Measurements from ENCODE around the gene ARSB.
A peak's percentile ranks its signal among the peaks of the same experiment; 100 is the strongest.
"Not testable (repeated sequence)": the region's sequence is repeated elsewhere in the genome, so short reads cannot be mapped to it uniquely, and the experiment has no call there.

The ARSB gene

DNA sequence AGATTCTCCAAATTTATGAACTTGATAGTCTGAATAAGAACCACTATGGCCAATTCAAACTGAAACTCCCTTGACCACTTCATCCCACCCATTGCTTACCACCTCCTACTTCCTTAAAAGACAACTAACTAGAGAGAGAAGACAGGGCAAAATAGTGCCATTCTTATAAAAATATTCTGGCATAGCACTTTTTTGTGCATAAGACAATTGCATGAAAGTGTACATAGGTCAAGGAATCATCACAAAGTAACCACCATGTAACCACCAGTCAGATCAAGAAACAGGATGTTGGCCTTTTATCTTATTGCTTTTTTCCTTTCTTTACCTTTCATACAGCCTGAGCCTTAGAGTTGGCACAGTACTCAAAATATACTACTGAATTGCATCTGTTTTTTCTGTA is 8.1 kb upstream of the ARSB start:
- DNase-seq, result no peak

DNA sequence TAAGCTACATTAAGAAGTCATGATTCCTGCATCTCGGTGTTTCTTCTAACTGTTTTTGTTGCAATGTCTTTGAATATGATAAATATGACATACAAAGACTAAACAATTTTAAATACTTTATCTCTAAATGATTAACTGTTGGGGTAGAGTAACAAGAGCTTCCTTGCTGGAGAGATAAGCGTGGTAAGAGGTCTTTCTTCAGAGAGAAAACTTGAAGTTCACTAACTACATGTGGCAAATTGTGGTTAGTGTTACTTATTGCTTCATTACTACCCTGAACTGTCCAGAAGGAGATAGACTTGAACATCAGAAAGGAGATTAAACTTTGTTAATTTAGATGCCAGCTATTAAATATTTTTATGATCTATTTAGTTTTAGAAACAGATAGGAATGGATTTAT is 7.0 kb upstream of the ARSB start:
- DNase-seq, result no peak

GRCh38 chr5:78989080-78989479 is 4.0 kb upstream of the ARSB start:
- no peak for DNase-seq

- DNase-seq, result peak; percentile 45
Measured at GRCh38 chr5:78985725-78986223, 664 bp upstream of the ARSB start.

GRCh38 chr5:78984439-78985115 is 533 bp downstream of the ARSB start:
- DNase-seq, result peak; percentile 78

DNA sequence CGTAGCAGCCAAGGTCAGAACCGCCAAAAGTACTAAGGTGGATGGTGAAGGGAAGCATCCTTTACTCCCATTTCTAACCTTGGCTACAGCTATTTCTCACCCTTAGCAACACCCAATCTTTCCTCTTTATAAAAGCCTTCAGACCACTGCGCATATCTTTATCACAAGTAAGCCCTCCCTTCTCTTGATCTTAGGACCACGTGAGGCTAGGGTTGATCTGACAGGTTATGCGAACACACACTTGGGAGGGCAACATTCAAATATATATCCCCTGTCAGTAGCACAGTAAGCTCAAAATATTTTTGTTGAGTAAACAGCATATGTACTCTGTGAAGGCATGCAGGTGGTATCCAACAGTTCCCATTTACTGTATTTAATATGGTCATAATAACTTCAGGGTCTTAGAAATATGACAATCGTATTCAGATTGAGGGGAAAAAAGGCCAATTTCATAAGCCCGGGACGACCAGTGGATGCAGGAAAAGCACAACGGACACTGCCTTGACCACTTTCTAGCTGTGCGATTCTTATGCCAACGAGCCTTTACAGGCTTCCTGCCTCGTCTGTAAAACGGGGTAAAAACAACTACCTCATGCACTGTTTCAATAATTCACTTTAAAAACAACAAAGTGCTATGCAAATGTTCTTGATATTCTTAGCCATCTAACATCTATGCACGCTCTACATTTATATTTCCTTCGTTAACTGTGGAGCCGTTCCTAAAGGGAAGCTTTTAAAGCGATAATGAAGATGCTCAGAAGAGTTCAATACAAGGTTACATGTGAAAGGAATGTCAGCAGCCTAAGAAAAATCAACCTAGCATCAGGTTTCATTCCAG is 1.3 kb downstream of the ARSB start:
- no peak for DNase-seq

DNA sequence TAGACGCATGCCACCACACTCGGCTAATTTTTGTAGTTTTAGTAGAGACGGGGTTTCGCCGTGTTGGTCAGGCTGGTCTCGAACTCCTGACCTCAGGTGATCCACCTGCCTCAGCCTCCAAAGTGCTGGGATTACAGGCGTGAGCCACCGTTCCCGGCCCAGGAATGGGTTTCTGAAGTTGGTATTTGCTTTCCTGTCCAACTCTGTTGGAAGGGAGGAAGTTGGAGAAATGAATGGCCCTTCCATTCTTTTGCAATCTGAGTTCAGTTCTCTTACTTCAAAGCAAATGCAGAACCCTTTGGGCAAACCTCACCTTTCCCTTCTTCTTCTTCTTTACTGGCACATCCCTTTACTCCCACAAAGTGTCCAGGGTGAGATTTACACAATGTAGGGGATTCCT is 1.9 kb downstream of the ARSB start:
- not testable (repeated sequence) for DNase-seq

GRCh38 chr5:78979909-78980308 is 5.2 kb downstream of the ARSB start:
- no peak for DNase-seq

GRCh38 chr5:78979117-78979742 is 5.9 kb downstream of the ARSB start:
- DNase-seq, result no peak

GRCh38 chr5:78975035-78975434 is 10.1 kb downstream of the ARSB start:
- DNase-seq, result no peak

DNA sequence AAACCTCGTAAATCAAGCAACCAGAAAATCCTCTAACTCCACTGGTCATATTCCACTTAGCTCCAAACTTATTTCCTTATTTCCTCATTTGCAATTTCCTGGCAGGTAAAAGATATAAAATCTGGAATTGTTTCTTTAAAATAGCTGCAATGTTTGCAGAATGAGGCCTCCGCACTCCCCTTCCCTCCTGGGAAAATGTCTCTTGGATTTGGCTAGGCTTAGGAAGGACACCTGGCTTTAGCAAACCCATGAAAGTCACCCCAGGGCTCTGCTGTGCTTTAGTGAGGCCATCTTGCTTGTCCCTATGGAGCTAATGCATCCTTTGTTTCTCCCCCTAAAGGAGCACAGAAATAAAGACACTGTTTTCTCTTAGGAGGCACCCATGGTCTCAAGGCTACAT is 10.5 kb downstream of the ARSB start:
- DNase-seq, result no peak

- DNase-seq, result no peak
Measured at GRCh38 chr5:78974011-78974410, 11.1 kb downstream of the ARSB start.

- DNase-seq, result no peak
Measured at GRCh38 chr5:78972654-78973428, 12.3 kb downstream of the ARSB start.

DNA sequence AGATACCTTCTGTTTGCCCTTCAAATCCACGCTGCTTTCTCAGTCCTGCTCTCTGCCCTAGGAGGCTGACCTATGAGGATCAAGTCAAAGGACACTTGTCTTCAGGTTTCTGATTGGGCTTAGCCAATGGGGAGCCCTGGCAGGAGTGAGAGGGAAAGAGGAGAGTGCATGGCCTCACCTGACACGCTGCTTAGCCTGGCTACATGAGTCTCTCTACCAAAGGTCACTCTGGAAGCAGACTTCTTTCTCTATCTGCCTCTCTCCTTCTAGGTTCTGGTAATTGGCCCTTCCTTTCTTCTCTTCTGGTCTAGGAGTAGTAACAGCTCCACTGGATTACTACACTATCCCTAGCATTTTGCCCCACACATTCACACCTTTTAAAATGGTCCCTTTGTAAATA is 13.1 kb downstream of the ARSB start:
- DNase-seq, result no peak

GRCh38 chr5:78968781-78969180 is 16.3 kb downstream of the ARSB start:
- no peak for DNase-seq

DNA sequence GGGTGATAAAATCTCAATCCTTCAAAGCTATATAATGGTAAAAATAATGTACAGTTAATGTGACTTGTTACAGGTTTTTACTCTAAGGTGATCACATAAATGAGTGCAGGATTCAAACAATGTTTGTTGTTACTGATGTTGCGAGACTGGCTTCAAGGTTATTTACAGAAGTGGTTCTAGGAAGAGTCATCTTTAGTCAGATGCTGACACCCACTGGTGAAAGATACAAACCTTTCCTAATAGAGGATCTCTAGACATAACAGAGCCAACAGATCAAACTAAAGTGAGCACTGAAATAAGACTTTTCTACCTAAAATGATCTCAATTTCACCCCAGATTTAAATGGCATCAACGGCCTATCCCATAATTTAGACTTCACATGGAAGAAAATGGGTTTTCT is 20.2 kb downstream of the ARSB start:
- DNase-seq, result no peak

DNA sequence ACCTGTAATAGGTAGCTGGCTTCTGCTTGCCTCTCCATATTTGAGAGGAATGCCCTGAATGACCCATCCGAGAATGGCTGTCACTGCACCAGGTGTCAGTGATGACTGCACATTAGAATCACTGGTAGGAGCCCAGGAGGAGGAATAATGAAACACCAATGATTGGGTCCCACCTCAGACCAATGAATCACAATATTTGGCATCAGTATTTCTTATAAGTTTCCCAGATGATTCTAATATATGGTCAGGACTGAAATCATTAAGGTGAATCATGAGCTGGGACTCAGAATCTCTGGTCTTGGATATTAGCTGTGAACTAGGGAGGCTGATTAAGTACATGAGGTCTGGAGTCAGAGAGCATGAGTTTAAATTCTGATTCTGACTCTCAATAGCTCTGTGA is 23.4 kb downstream of the ARSB start:
- DNase-seq, result no peak

GRCh38 chr5:78959767-78960166 is 25.3 kb downstream of the ARSB start:
- DNase-seq, result no peak

DNA sequence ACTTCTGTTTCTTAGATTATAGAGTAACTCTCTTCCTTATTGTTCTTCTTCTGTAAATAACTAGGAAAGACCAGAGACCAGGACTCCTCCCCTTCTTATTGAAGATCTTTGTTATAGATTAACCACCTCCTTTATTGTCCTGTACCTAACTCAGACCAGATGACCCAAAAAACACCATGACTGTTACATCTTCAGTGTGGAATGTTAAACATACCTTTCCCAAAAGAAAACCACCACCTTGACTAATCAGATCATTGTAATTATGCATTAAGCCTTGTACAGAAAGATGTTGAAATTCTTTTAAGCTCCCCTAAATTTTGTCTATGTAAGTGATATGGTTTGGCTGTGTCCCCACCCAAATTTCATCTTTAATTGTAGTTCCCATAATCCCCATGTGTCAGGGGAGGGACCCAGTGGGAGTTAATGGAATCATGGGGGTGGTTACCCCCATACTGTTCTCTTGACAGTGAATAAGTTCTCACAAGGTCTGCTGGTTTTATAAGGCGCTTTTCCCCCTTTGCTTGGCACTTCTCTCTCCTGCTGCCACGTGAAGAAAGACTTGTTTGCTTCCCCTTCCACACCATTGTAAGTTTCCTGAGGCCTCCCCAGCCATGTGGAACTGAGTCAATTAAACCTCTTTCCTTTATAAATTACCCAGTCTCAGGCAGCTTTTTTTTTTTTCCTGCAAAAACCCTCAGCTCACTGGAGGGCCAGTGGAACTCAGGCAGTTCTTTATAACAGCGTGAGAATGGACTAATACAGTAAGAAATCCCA is 26.3 kb downstream of the ARSB start:
- DNase-seq, result no peak

DNA sequence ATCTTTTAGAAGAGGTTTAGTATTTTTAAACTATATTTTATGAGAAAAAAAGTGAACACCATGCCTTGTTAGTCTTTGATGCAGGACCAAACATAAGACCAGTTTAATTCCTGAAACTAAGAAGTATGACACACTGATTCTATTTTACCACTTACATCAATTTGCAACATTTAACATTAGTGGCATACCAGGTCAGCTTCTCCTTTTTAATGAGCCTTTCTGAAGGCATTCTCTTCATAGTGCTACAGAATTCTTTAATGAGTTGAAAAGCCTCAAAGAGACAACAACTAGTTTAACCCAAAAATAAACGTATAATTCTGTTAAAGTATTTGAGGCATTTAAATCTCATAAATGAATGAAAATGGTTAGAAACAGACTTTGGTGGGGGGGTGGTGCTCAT is 28.2 kb downstream of the ARSB start:
- no peak for DNase-seq

DNA sequence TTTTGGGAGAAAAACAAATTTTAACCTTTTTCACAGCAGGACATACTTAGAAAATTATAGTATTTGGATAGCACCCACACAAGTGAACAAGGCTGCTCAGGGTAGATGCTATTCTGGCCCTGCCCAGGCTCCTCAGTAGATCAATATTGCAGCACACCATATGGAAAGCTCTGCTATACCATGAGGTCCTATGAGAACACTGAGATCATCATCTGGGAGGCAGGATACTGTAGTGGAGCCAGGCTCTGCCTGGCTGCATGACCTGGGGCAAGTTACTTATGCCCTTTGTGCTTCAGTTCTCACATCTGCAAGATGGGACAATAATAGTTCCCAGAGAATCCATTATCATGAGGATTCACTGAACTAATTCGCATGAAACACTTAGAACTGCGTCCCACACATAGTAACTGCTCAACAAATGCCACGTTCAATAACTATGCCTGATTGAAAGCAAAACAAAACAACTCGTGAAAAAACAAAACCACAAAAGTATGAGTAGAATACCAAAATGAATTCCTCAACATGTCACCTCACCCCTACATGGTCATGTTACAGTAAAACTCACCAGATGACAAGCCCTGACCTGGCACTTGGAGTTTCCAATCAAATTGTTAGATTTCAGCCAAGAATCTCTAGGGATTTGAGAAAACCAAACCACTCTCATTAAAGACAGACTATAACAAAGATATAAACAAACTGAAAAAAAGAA is 31.9 kb downstream of the ARSB start:
- DNase-seq, result no peak

GRCh38 chr5:78930721-78931120 is 54.4 kb downstream of the ARSB start:
- no peak for DNase-seq

All from stimulated activated CD4-positive, alpha-beta T cell treated with anti-CD3 and anti-CD28 coated beads, Interleukin-4, amount 100 ng/mL, for 1 hour (primary cell).